PFSK-1 (cell line): ENCODE results near the gene ORAI1.
A peak's percentile ranks its signal among the peaks of the same experiment; 100 is the strongest.

Experiments used
- FOXP2 ChIP-seq: optimal IDR thresholded peaks from 2 replicates; pipeline ENCODE3; 2011; ENCODE audit warnings: borderline replicate concordance, control low read depth, inconsistent platforms; ENCODE audit not compliant: insufficient read depth; ENCODE audit errors: extremely low read length, extremely low read depth
- POLR2AphosphoS5 ChIP-seq: IDR thresholded peaks from 2 replicates; pipeline ENCODE4 v1.6.1; 2012; ENCODE audit warnings: low read depth, mild to moderate bottlenecking, control low read depth, low read length, moderate library complexity
- SIN3A ChIP-seq: IDR thresholded peaks from 2 replicates; pipeline ENCODE4 v1.6.1; 2012; ENCODE audit warnings: mild to moderate bottlenecking, low read length, moderate library complexity, borderline replicate concordance; ENCODE audit not compliant: insufficient read depth
- TAF1 ChIP-seq: IDR thresholded peaks from 2 replicates; pipeline ENCODE4 v1.6.1; 2012; ENCODE audit warnings: low read length, control low read depth, borderline replicate concordance; ENCODE audit not compliant: insufficient read depth
- TF ChIP-seq, protein P1 (sequence below), 2 experiments: IDR thresholded peaks; 2 replicates each; pipeline versions ENCODE4 v1.6.1 to v1.8.0; 2011 to 2012; ENCODE audit warnings: low read depth in 2 of 2, low read length in 2 of 2, control low read depth in 1 of 2, inconsistent platforms in 1 of 2, mild to moderate bottlenecking in 1 of 2, moderate library complexity in 1 of 2; ENCODE audit not compliant: insufficient read depth in 1 of 2

DNA sequence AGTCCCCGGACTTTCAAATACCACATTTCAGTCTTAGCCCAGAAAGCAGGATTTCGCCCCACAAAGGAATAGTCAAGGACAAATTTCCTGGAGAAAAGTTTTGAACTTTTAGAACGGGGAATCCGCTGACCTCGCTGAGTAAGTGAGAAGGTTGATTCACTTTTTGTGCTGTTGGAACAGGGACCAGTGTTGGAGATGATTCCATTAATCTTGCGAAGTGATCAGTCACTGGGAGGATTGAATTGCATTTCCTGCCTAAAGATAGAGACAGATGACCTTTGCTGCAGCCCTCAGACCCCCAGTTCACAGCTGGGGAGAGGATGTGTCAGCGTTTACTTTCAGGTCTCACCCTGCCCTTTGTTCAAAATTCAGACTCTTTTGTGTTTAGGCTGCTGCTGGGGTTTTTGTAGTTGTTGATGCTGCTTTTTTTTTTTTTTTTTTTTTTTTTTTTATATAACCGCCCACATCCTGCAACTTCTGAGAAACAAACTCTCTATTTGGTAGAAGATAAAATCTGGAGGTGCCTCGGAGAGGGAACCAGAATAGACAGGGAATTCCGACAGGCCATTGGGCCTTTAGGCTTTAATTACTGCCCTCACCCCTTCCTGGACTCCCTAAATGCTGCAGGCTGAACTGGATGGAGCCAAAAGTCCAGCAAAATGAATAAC is 35.7 kb upstream of the ORAI1 start:
- TF ChIP-seq POLR2AphosphoS5 (peak; percentile 47), TAF1 (no peak), SIN3A (no peak; the same call in 1 of the 2 replicates), FOXP2 (no peak)
- TF ChIP-seq, protein P1, sequence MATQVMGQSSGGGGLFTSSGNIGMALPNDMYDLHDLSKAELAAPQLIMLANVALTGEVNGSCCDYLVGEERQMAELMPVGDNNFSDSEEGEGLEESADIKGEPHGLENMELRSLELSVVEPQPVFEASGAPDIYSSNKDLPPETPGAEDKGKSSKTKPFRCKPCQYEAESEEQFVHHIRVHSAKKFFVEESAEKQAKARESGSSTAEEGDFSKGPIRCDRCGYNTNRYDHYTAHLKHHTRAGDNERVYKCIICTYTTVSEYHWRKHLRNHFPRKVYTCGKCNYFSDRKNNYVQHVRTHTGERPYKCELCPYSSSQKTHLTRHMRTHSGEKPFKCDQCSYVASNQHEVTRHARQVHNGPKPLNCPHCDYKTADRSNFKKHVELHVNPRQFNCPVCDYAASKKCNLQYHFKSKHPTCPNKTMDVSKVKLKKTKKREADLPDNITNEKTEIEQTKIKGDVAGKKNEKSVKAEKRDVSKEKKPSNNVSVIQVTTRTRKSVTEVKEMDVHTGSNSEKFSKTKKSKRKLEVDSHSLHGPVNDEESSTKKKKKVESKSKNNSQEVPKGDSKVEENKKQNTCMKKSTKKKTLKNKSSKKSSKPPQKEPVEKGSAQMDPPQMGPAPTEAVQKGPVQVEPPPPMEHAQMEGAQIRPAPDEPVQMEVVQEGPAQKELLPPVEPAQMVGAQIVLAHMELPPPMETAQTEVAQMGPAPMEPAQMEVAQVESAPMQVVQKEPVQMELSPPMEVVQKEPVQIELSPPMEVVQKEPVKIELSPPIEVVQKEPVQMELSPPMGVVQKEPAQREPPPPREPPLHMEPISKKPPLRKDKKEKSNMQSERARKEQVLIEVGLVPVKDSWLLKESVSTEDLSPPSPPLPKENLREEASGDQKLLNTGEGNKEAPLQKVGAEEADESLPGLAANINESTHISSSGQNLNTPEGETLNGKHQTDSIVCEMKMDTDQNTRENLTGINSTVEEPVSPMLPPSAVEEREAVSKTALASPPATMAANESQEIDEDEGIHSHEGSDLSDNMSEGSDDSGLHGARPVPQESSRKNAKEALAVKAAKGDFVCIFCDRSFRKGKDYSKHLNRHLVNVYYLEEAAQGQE (IDR thresholded peaks at IDR 0.05; ENCODE audit: insufficient read depth in 1 of 2, low read depth in 2 of 2, low read length in 2 of 2): 0 out of 4 replicates have a peak, but pooled peaks of 1 of the 2 experiments have one; percentile 49
